MG63 (cell line): Measurements from ENCODE around the gene SEBOX. TPM values are rescaled to one million over a fixed set of nuclear protein-coding genes. Genes with fewer than 3 reads are reported as not detected.

Source experiments
- DNase-seq: peaks from one replicate; pipeline ENCODE4 v3.0.0-alpha.2; 2020
- H3K27me3 ChIP-seq: fragments of 250-450 bp; sonication (Bioruptor Pico); 2 replicates; pipeline ENCODE4 v1.5.1; 2020; ENCODE audit warnings: mild to moderate bottlenecking, moderate library complexity
- H3K36me3 ChIP-seq: fragments of 250-450 bp; sonication (Bioruptor Pico); 2 replicates; pipeline ENCODE4 v1.5.1; 2020; ENCODE audit warnings: mild to moderate bottlenecking, moderate library complexity
- H3K4me3 ChIP-seq: fragments of 250-450 bp; sonication (Bioruptor Pico); 2 replicates; pipeline ENCODE4 v1.5.1; 2020; ENCODE audit warnings: mild to moderate bottlenecking, moderate library complexity
- H3K9me3 ChIP-seq: fragments of 250-450 bp; sonication (Bioruptor Pico); 2 replicates; pipeline ENCODE4 v1.5.1; 2020; ENCODE audit warnings: mild to moderate bottlenecking, moderate library complexity
- total RNA-seq: library from RNA; depleted of rRNA; stranded (reverse); fragments of >200 nt; shearing (Covaris generic); gene quantifications from 2 replicates; pipeline ENCODE4 v1.2.3, GENCODE V29; 2014; ENCODE audit warnings: low replicate concordance

SEBOX gene
- total RNA-seq, 1 experiment from 2014 or later = not detected

DNA sequence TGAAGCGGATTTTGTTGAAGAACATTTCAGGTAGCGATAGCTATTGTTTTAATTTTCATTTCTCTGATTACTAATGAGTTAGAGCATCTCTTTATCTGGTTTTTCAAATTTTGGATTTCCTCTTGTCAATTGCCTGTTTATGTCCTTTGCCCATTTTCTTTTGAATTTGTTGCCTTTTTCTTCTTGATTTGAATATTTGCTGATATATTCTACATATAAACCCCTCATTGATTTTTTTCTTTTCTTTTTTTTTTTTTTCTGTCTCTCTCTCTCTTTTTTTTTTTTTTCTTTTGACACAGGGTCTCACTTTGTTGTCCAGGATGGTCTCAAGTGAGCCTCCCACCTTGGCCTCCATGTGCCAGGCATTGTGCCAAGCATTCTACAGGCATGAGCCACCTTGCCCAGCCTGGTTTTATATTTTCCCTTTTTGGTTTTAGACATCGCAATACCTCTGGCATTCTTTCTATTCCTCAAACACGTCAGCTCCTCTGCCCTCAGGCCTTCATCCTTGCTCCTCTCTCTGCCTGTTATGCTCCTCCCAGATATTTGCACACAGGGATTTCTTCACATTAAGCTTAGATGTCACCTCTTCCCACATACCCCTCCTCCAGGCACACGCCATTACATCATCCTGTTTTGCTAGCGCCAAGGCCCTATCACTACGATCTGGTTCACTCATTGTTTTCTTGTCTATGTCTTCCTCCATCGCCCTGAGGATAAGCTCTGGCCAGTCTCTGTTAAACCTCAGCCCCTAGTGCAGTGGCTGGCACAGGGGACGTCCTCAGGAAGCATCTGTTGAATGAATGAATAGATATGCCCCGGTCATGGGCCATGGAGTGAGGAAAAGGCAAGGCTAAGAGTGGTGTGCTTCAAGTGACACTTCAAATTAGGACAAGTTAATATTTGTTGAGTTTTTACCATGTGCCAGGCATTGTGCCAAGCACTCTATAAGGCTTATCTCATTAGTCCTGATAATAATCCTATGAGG is 15.1 kb upstream of the SEBOX start:
- no peaks in the 10 kb centered on the region for H3K27me3 ChIP-seq
- no peak overlapping the region for H3K4me3 ChIP-seq
- H3K9me3 ChIP-seq = no peaks in the 10 kb centered on the region
- H3K36me3 ChIP-seq = peaks cover 30% of the 10 kb centered on the region
- DNase-seq = no peak

DNA sequence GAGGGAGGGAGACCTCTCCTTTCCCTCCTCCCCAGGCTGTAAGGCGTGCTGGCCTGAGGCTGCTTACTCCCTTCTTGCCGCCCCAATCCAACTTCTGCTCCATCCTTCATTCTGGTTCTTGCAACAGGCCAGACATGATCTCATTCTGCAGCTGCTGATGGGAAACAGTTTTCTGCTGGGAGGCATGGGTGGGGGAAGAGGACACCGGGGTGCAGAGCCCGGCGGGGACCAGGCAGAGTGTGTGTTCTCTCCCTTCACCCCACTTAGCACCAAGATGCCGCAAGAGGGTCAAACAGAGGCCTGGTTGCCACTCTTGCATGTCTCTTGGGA is 7.9 kb upstream of the SEBOX start:
- no peaks in the 10 kb centered on the region for H3K27me3 ChIP-seq
- no peak for DNase-seq
- no peaks in the 10 kb centered on the region for H3K9me3 ChIP-seq
- H3K4me3 ChIP-seq = peak overlapping the region; percentile 89
- H3K36me3 ChIP-seq = peaks cover 26% of the 10 kb centered on the region

GRCh38 chr17:28372203-28372944 is 7.4 kb upstream of the SEBOX start:
- DNase-seq = peak; percentile 62
- Histone ChIP-seq H3K9me3 (no peaks in the 10 kb centered on the region), H3K27me3 (no peaks in the 10 kb centered on the region), H3K36me3 (peaks cover 26% of the 10 kb centered on the region), H3K4me3 (peak overlapping the region; percentile 89)

GRCh38 chr17:28371245-28372202 is 6.5 kb upstream of the SEBOX start, which contains the start of gene SARM1:
Gene SARM1, plus strand, starts transcription at chr17:28371694. Its CDS starts 339 bp downstream, at chr17:28372033.
- H3K9me3 ChIP-seq = no peaks in the 10 kb centered on the region
- H3K36me3 ChIP-seq = peaks cover 20% of the 10 kb centered on the region
- peak within 1 kb of the TSS; percentile 89 for H3K4me3 ChIP-seq
- DNase-seq = peak; percentile 97
- no peaks in the 10 kb centered on the region for H3K27me3 ChIP-seq

DNA sequence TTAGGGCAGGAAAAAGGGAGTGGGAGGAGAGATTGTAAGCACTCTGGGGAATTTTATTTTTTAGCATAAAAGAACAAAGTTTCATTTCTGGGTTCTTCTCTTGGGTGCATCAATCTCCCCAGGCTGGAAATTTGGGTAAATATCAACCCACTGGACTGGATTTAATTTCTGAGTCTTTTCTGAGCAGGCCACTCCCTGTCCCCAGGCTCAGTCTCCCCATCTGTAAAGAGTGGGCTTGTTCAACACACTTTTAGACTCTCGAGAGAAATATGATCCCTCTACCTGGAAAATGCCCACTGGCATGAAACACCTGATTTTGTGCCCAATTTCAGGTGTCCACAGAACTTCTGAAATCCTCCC is 5.7 kb upstream of the SEBOX start:
- Histone ChIP-seq H3K4me3 (peak overlapping the region; percentile 89), H3K36me3 (peaks cover 18% of the 10 kb centered on the region), H3K9me3 (no peaks in the 10 kb centered on the region), H3K27me3 (no peaks in the 10 kb centered on the region)
- DNase-seq = no peak

GRCh38 chr17:28370035-28370743 is 5.2 kb upstream of the SEBOX start, which contains the start of gene VTN:
Gene VTN, minus strand, starts transcription at chr17:28370307. Its CDS starts 104 bp downstream, at chr17:28370203.
- peak; percentile 56 for DNase-seq
- Histone ChIP-seq H3K9me3 (no peaks in the 10 kb centered on the region), H3K27me3 (no peaks in the 10 kb centered on the region), H3K36me3 (peaks cover 15% of the 10 kb centered on the region), H3K4me3 (peak within 1 kb of the TSS; percentile 89)

DNA sequence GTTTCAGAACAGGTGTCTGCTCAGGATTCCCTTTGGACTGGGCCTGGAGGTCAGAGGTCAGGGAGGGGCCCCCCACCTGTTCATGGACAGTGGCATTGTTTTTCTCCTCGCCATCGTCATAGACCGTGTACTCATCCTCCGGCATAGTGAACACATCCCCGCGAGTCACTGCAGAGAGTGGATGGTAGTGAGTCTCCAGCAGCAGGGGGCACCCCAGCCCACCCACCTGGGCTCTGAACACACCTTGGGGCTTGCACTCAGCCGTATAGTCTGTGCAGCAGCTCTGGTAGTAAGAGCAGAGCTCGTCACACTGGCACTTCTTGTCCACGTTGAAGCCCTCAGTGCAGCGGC is 4.7 kb upstream of the SEBOX start:
- DNase-seq = no peak
- H3K27me3 ChIP-seq = no peaks in the 10 kb centered on the region
- H3K36me3 ChIP-seq = peaks cover 13% of the 10 kb centered on the region
- no peaks in the 10 kb centered on the region for H3K9me3 ChIP-seq
- no peak overlapping the region for H3K4me3 ChIP-seq

DNA sequence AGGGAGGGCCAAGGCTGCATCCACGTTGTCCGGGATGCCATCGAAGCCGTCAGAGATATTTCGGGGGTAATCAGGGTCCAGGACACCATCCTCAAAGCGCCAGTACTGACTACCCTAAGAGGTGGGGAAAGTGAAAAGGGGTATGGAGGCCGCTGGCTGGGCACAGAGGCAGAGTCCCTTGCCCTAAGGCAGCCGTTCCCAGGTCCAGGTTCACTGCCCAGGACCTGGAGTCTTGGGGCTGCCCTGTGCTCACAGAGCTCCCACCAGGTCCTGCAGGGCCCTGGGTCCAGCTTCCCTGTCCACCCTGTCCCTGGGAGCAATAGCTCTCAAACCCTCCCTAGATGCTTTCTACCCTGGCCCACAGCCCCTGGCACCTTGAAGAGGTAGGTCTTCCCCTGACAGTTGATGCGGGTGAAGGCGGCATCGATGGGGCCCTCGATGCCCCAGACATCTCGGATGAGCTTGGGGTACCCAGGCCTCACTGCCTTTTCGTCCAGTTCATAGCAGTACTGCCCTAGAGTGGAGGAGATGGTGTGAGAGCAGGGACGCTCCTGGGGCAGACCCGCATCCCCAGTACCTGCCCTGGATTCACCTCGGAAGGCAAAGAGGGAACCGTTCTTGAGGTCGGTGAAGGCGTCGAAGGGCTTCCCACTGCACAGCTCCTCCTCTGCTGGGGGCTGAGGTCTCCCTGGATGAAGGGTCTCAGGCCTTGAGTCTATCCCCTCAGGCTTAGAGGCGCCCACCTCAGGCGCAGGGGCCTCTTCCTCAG is 4.1 kb upstream of the SEBOX start:
- Histone ChIP-seq H3K9me3 (no peaks in the 10 kb centered on the region), H3K36me3 (peaks cover 9% of the 10 kb centered on the region), H3K4me3 (no peak overlapping the region), H3K27me3 (no peaks in the 10 kb centered on the region)
- no peak for DNase-seq

DNA sequence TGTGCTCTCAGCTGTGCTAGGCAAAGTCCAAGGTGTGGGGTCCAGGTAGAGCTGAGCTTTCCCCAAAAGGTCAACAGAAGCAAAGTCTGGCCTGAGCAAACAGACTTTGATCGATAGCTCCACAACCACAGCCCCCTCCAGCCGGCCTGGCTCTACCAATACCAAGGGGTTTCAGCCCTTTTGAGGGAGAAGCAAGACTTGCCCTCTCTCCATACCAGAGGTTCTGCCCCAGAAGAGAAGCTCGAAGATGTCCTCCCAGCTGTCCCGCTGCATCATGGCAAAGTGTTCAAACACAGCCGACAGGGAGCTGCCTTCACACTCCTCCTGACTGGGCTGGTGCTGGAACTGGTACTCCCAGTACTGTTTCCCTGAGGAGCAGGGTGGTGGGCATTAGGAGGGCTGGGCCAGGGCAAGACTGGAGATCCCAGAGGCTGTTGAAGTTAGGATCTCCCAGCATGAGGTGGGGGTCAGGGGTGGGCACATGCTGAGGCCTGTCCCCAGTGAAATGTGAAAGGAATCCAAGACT is 3.4 kb upstream of the SEBOX start:
- Histone ChIP-seq H3K36me3 (peaks cover 10% of the 10 kb centered on the region), H3K27me3 (no peaks in the 10 kb centered on the region), H3K4me3 (no peak overlapping the region), H3K9me3 (no peaks in the 10 kb centered on the region)
- no peak for DNase-seq

GRCh38 chr17:28367641-28368305 is 2.8 kb upstream of the SEBOX start:
- Histone ChIP-seq H3K27me3 (no peaks in the 10 kb centered on the region), H3K4me3 (no peak overlapping the region), H3K9me3 (no peaks in the 10 kb centered on the region), H3K36me3 (peaks cover 5% of the 10 kb centered on the region; the same call in 1 of the 2 replicates)
- no peak for DNase-seq

- Histone ChIP-seq H3K4me3 (no peak overlapping the region), H3K9me3 (no peaks in the 10 kb centered on the region), H3K27me3 (no peaks in the 10 kb centered on the region), H3K36me3 (peaks cover 10% of the 10 kb centered on the region)
- no peak for DNase-seq
These were observed 1.6 kb upstream of the SEBOX start for GRCh38 chr17:28366605-28367004.

DNA sequence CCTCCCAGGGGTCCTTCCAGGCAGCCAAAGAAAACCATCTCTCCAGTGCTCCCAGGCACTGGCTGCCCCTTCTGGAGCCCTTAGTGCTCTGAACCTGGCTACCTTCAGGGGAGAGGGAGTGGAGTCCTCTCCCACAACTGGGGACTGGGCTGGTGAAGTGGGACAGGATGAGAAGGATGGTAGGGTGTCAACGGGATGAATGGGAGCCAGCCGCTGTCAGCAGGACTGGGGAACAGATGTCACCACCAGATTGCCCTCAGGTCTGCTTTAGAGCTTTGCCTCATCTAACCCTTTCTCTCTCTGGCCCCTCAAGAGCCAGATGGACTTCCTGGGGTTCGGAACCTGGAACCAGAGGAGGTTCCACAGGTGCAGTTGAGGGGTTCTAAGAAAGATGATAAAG is 488 bp upstream of the SEBOX start:
- Histone ChIP-seq H3K9me3 (no peaks in the 10 kb centered on the region), H3K4me3 (no peak overlapping the region), H3K27me3 (no peaks in the 10 kb centered on the region), H3K36me3 (peaks cover 16% of the 10 kb centered on the region)
- DNase-seq = no peak

- no peak overlapping the region for H3K4me3 ChIP-seq
- DNase-seq = no peak
- peaks cover 22% of the 10 kb centered on the region for H3K36me3 ChIP-seq
- H3K27me3 ChIP-seq = no peaks in the 10 kb centered on the region
- no peaks in the 10 kb centered on the region for H3K9me3 ChIP-seq
These were observed 986 bp downstream of the SEBOX start for GRCh38 chr17:28363776-28364650.

GRCh38 chr17:28363186-28363585 is 1.8 kb downstream of the SEBOX start:
- Histone ChIP-seq H3K27me3 (no peaks in the 10 kb centered on the region), H3K9me3 (no peaks in the 10 kb centered on the region), H3K36me3 (peaks cover 22% of the 10 kb centered on the region), H3K4me3 (no peak overlapping the region)
- no peak for DNase-seq
